Activated CD8-positive, alpha-beta memory T cell treated with anti-CD3 and anti-CD28 coated beads for 1 hour (primary cell): ENCODE measurements around the gene DLG4.
"Not testable (repeated sequence)": the region's sequence is repeated elsewhere in the genome, so short reads cannot be mapped to it uniquely, and the experiment has no call there.

Experiments
- DNase-seq, 2 donors: peaks; one replicate each; pipeline ENCODE4 v3.0.0-alpha.2; 2020; ENCODE audit warnings: low read depth in 1 of 2; ENCODE audit errors: extremely low read depth in 1 of 2

Gene DLG4

DNA sequence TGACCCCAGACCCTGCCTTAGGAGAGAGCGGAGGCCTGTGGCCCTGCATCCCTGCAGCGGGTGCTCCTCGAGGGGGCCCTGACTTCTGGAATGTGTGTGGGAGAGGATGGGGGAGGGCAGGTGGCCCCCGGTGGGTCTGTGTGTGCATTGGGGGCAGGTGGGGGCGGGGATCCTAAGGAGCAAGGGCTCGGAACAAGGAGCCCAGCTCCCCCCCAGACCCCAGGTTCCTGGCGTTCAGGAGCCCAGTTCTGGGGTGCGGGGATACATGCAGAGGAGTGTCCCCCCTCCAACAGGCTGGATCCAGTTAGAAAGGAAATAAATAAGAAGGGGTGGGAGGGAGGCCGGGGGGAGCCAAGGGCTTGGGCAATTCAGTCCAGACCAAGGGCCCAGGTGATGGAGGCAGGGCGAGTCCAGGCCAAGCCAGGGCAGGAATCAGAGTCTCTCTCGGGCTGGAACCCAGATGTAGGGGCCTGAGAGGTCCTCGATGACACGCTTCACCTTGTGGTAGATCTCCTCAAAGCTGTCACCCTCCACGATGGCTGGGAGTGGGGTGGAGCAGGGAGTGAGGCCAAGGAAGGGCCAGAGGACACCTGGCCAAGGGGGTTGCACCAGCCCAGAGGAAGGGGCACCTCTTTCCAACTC lies 29.2 kb downstream of the DLG4 start:
- no peak for DNase-seq

DNA sequence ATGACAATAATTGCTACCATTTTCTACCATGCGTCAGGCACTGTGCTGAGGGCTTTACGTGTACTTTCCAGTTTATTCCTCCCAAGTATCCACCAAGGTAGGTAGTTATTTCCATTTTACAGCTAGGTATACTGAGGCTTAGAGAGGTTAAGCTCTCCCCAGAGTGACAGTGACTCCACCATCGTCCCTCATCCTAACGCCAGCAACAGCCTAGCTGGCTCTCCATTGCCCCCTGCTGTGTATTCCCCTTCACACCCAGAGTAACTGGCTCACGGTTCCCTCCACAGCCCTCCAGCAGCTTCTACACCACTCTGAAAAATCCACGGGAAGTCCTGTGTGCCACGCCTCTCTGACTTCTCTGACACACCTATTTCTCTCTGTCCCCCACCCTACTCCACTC lies 33.4 kb downstream of the DLG4 start:
- no peak for DNase-seq

DNA sequence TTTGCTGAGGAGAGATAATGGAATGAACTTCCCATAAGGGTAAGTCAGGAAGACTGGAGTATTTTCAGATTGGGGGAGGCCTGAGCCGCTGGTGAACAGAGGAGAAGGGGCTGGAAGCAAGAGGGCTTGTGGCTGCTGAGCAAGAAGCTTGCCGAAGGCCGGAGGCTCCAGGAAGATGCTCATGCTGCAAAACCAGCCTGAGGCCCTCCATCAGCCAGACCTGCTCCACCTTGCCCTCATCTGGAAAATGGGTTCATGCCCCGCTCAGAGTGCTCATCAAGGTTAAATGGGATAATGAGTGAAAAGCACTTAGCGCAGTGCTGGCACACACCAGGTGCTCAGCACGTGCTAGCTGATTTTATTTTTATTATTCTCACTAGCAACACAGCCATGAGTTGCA lies 35.0 kb downstream of the DLG4 start:
- DNase-seq, result no peak

GRCh38 chr17:7184091-7184488 lies 35.5 kb downstream of the DLG4 start:
- DNase-seq, result no peak

- DNase-seq, result no peak
These were observed 36.1 kb downstream of the DLG4 start for GRCh38 chr17:7183433-7184090.

GRCh38 chr17:7182101-7182500 lies 37.5 kb downstream of the DLG4 start:
- not testable (repeated sequence) for DNase-seq

DNA sequence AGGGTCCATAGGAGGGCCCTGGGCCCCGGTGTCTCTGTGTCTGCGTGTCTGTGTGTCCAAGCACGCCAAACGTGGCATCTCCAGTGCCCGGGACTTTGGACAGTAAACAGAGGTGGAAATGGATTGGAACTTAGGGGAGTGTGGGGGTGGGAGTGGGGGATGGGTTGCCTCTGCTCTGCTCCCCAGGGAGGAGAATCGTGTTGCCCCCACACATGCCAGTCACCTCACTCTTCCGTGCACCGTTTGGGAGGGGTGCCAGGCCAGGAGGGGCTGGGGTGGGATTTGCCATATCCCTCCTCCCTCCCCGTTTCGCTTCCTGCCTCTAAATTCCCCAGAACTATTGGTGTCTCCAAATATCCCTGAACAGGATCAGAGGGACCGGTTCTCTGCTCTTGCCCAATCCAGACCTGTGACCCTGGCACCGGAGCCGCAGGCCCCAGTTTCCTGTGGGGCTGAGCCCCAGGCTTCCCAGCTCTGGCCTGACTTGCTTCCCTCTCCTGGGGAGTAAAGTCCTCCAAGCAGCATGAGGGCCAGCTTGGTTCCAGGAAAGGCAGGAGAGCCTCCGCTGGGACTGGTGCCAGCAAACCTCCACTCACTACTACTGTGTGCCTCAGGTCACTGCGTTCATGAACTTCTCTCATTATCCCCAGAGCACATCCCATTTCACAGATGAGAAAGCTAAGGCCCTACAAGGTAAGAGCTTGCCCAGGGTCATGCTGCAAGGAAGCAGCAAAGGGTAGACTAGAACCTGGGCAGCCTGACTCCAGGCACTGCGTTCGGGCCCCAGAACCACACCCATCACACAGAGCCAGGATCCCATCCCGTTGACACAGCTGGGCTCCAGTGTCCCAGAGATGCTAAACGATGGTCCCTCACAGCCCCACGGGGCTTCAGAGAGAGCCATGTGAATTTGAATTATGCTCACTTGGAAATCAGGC lies 40.0 kb downstream of the DLG4 start, which contains the start of gene ASGR1:
TSS of gene ASGR1 (minus strand) at position 54 of the 938 bp plus-strand sequence. CDS start 807 bp downstream, outside the sequence.
- no peak for DNase-seq

DNA sequence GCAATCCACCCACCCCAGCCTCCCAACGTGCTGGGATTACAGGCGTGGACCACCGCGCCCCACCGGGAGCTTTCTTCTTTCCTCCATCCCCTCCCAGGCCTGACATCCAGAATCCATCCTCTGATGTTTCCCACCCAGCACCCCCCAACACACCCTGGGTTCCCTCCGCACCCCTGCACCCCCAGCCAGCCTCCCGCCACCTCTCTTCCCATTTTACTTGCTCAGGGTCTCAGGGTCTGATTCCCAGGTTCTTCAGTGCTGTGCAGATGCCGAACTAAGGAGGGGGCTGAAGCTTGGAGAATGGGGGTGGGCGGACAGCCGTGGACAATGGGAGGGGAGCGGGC lies 40.7 kb downstream of the DLG4 start:
- no peak for DNase-seq

DNA sequence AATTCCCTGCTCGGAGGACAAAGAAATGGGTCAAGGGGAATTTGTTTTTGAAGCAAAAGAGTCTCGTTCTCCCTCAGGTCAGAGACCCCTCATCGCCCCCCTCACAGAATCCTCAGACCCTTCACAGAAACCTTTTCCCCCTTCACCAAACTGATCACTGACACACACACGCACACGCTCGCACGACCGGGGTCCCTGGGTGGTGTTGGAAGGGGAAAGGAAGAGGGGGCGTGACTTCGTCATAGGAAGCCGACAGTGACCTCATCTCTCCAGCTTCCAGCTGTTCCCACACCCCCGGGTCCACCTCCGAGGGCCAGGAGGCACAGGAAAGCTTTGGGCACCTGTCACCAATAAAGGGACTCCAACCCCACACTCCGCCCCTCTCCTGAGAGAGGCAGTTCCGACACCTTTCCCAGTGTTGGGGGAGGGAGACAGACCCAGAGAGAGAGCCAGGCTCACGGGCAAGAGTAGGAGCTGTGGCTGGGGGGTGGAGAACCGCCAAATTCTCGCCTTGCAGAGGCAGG lies 41.6 kb downstream of the DLG4 start:
- DNase-seq, result no peak

DNA sequence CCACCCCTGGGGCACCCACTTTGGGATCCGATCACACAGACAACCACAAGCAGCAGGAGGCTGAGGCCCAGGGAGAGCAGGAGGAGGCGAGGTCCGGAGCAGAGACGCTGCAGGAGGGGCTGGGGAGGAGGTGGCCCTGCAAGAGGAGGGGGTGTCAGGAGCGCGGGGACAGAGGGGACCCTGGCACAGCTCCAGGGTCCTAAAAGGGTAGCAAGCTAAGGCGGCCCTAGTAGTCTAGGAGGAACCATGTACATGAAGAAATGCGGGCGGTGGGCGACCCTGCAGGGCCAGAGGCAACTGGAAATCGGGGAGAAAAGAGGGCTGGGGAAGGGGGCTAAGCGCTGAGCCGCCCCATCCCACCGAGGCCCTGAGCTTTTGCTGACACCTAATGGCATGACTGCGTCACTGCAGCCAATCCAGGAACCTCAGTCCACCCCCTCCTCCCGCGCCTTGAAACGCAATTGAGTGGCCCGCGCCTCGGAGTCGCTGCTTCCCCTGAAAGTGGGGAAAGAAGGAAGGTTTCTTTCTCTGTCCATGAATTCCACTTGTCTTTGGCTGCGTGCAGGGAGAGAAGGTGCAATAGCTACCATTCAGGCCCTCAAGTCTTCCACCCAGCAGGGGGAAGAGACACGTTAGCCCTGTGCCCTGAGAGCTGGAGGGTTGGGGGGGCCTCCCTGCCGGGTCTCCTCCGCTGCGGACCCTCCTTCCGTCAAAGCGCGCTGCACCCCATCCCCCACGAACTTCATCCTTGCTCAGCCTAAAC lies 42.3 kb downstream of the DLG4 start:
- peak; percentile 14 to 35 for DNase-seq

DNA sequence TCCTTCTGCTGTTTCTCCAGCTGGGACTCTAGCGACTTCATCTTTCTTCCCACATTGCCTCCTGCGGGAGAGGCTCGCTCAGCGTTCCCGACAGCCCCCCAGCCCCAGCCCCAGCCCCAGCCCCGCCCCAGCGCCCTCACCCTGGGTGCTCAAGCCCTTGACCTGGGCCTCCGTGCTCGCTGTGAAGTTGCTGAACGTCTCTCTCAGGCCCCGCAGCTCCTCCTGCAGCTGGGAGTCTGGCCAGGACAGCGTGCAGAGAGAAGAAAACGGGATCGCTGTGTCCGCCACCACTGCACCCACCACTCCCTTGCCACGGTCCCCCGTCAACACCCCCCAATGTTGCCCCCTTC lies 42.8 kb downstream of the DLG4 start:
- DNase-seq, result no peak

GRCh38 chr17:7176107-7176840 lies 43.4 kb downstream of the DLG4 start:
- no peak for DNase-seq

GRCh38 chr17:7175330-7175733 lies 44.3 kb downstream of the DLG4 start:
- no peak for DNase-seq

DNA sequence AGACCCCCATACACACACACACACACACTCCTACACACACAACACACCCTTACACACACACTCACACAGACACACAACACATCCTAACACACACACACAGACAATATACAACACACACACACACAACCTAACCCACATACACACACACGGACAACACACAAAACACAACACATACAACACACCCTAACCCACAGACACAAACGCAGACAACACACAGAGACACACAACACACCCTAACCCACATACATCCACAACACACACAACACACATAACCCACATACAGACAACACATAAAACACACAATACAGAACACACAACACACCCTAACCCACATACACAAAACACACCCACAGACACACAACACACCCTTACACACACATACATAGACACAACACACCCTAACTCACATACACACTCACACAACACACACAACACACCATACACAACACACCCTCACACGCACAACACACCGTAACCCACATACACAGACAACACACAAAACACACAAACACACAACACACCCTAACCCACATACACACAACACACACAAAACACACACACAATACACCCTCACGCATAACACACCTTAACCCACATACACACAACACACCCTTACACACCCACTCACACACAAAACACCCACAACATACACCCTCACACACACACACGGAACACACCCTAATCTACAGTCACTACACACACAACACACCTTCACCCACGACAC lies 44.9 kb downstream of the DLG4 start:
- no peak for DNase-seq

- DNase-seq, result peak in 1 of 2 donors; percentile 17
These were observed 45.7 kb downstream of the DLG4 start for GRCh38 chr17:7173687-7174602.

GRCh38 chr17:7172522-7173191 lies 47.0 kb downstream of the DLG4 start:
- DNase-seq, result not testable (repeated sequence)

DNA sequence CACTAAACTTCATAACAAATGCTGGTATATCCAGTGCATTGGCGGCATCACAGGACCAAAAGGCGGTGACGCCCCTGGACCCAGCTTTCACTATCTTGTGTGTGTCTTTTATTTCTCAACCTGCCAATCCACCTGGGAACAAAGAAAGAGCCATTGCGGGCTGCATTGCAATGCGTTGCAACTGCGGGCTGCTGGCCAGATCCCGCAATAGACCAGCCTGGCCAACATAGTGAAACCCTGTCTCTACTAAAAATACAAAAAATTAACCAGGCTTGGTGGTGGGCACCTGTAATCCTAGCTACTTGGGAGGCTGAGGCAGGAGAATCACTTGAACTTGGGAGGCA lies 50.1 kb downstream of the DLG4 start:
- not testable (repeated sequence) for DNase-seq
